H1 (cell line): ENCODE results near the gene SSUH2. TPM values are rescaled to one million over a fixed set of nuclear protein-coding genes. Genes with fewer than 3 reads are reported as not detected.

Source experiments
- ATF3 ChIP-seq: IDR thresholded peaks from 2 replicates; pipeline ENCODE4 v1.6.1; 2011; ENCODE audit warnings: low read depth, mild to moderate bottlenecking, low read length; ENCODE audit not compliant: insufficient read depth
- BRCA1 ChIP-seq: IDR thresholded peaks from 2 replicates; pipeline ENCODE4 v1.6.1; 2012; ENCODE audit warnings: low read depth, low read length, improper control_type of control experiment
- CHD1 ChIP-seq: IDR thresholded peaks from 2 replicates; pipeline ENCODE4 v1.6.1; 2012; ENCODE audit warnings: low read depth, low read length, improper control_type of control experiment
- RBBP5 ChIP-seq: IDR thresholded peaks from 2 replicates; pipeline ENCODE4 v1.7.1; 2012; ENCODE audit warnings: low read depth, mild to moderate bottlenecking, inconsistent platforms, low read length, moderate library complexity, borderline replicate concordance
- SUZ12 ChIP-seq: fragments of 200-600 bp; sonication (generic); IDR thresholded peaks from 2 replicates; pipeline ENCODE4 v1.6.1; 2012; ENCODE audit warnings: mild to moderate bottlenecking, inconsistent platforms, low read length, moderate library complexity, mixed read lengths
- polyA plus RNA-seq, 7 experiments: library from polyadenylated mRNA; depleted of rRNA in 3 of 7; stranded (reverse) in 5 of 7; unstranded in 2 of 7; fragments of >200 nt in 5 of 7; fragments of 200-250 nt in 2 of 7; gene quantifications; 1 replicate in 5 of 7; 2 replicates in 1 of 7; 4 replicates in 1 of 7; pipeline versions ENCODE4 v1.2.1 to v1.2.3, GENCODE V29; 2011 to 2013; ENCODE audit warnings: missing spikeins in 2 of 7, mixed read lengths in 2 of 7
- total RNA-seq: library from RNA; stranded (reverse); fragmentation: NEBNext Ultra II Directional; extraction: Animal tissue kit (Norgen Biotek cat#: 25700); gene quantifications from 2 replicates; pipeline ENCODE4 v1.2.1, GENCODE V29; 2021

SSUH2 gene
- total and polyA plus RNA-seq, 2 of the 8 experiments (the other 6 are each of a cell fraction or from before 2014, with no cell fraction given) = 0.62 to 0.69 TPM

- TF ChIP-seq RBBP5 (no peak), BRCA1 (no peak), CHD1 (no peak), SUZ12 (no peak), ATF3 (no peak)
These were observed 54.6 kb downstream of the SSUH2 start (continued) for GRCh38 chr3:8589880-8590556.
